ENCODE results near the gene AJAP1. TPM values are rescaled to one million over a fixed set of nuclear protein-coding genes. Genes with fewer than 3 reads are reported as not detected.

AJAP1 gene
- total RNA-seq, 1 donor from 2014 or later = 0.63 TPM

GRCh38 chr1:4678066-4678717 lies 23.8 kb downstream of the AJAP1 start:
- no peak for DNase-seq (ENCODE audit: low spot score)
- ATAC-seq = no peak

GRCh38 chr1:4681026-4681425 lies 26.6 kb downstream of the AJAP1 start:
- DNase-seq (ENCODE audit: low spot score) (no peak), ATAC-seq (no peak)

- ATAC-seq (no peak), DNase-seq (ENCODE audit: low spot score) (no peak)
Observed at GRCh38 chr1:4682607-4683220, 28.3 kb downstream of the AJAP1 start.

GRCh38 chr1:4684136-4684535 lies 29.7 kb downstream of the AJAP1 start:
- DNase-seq (ENCODE audit: low spot score) (no peak), ATAC-seq (no peak)

GRCh38 chr1:4684864-4685522 lies 30.6 kb downstream of the AJAP1 start:
- DNase-seq (ENCODE audit: low spot score) = no peak
- ATAC-seq = no peak

GRCh38 chr1:4685523-4685865 lies 31.1 kb downstream of the AJAP1 start:
- ATAC-seq (no peak), DNase-seq (ENCODE audit: low spot score) (no peak)

- no peak for DNase-seq (ENCODE audit: low spot score)
- ATAC-seq = no peak
Observed at GRCh38 chr1:4687943-4688342, 33.5 kb downstream of the AJAP1 start.

- no peak for DNase-seq (ENCODE audit: low spot score)
- no peak for ATAC-seq
Observed at GRCh38 chr1:4689271-4689935, 35.0 kb downstream of the AJAP1 start.

GRCh38 chr1:4689941-4690635 lies 35.7 kb downstream of the AJAP1 start:
- ATAC-seq (no peak), DNase-seq (ENCODE audit: low spot score) (no peak)

- DNase-seq (ENCODE audit: low spot score) (no peak), ATAC-seq (no peak)
Observed at GRCh38 chr1:4690951-4691675, 36.7 kb downstream of the AJAP1 start.

- ATAC-seq = no peak
- no peak for DNase-seq (ENCODE audit: low spot score)
Observed at GRCh38 chr1:4691766-4692405, 37.5 kb downstream of the AJAP1 start.

- ATAC-seq (no peak), DNase-seq (ENCODE audit: low spot score) (no peak)
Observed at GRCh38 chr1:4692437-4692836, 38.0 kb downstream of the AJAP1 start.

- ATAC-seq = no peak
- no peak for DNase-seq (ENCODE audit: low spot score)
Observed at GRCh38 chr1:4693331-4693730, 38.9 kb downstream of the AJAP1 start.

GRCh38 chr1:4693891-4694290 lies 39.5 kb downstream of the AJAP1 start:
- DNase-seq (ENCODE audit: low spot score) = no peak
- no peak for ATAC-seq

GRCh38 chr1:4694492-4694891 lies 40.1 kb downstream of the AJAP1 start:
- DNase-seq (ENCODE audit: low spot score) (no peak), ATAC-seq (no peak)

GRCh38 chr1:4695241-4695640 lies 40.8 kb downstream of the AJAP1 start:
- DNase-seq (ENCODE audit: low spot score) (no peak), ATAC-seq (no peak)

- ATAC-seq (no peak), DNase-seq (ENCODE audit: low spot score) (no peak)
Observed at GRCh38 chr1:4696161-4696745, 41.8 kb downstream of the AJAP1 start.

- no peak for DNase-seq (ENCODE audit: low spot score)
- ATAC-seq = no peak
Observed at GRCh38 chr1:4696753-4697152, 42.3 kb downstream of the AJAP1 start.

GRCh38 chr1:4697801-4698200 lies 43.4 kb downstream of the AJAP1 start:
- ATAC-seq (no peak), DNase-seq (ENCODE audit: low spot score) (no peak)

GRCh38 chr1:4698911-4699310 lies 44.5 kb downstream of the AJAP1 start:
- DNase-seq (ENCODE audit: low spot score) = no peak
- no peak for ATAC-seq
